Measurements from ENCODE around the gene TSR1.

GRCh38 chr17:2372681-2373080, 36.4 kb upstream of the TSR1 start:
- TF ChIP-seq GABPB1 (CRISPR knock-in tag; IDR thresholded peaks at IDR 0.05) (no peak), YY1 (IDR thresholded peaks at IDR 0.05; ENCODE audit: borderline replicate concordance in 1 of 3, control insufficient read depth in 1 of 3, extremely low read depth in 1 of 3, insufficient read depth in 3 of 3, insufficient read length in 1 of 3, insufficient replicate concordance in 2 of 3, low read depth in 1 of 3, low read length in 2 of 3) (no peak), EZH2 (IDR thresholded peaks at IDR 0.05; ENCODE audit: borderline replicate concordance, low read depth, low read length) (no peak), POLR2A (conservative IDR thresholded peaks at IDR 0.05) (no peak), ATF2 (CRISPR knock-in tag; IDR thresholded peaks at IDR 0.05) (no peak), SRSF7 (optimal IDR thresholded peaks at IDR 0.05; ENCODE audit: low read depth, low read length) (no peak), FOXK2 (conservative IDR thresholded peaks at IDR 0.05 in 1 of 2, IDR thresholded peaks at IDR 0.05 in 1 of 2; ENCODE audit: low read depth in 2 of 2) (no peak), ZNF696 (CRISPR knock-in tag; conservative IDR thresholded peaks at IDR 0.05) (no peak), MAZ (CRISPR knock-in tag; conservative IDR thresholded peaks at IDR 0.05 in 1 of 2, IDR thresholded peaks at IDR 0.05 in 1 of 2) (no peak)
